ENCODE measurements around the gene MOV10. TPM values are rescaled to one million over a fixed set of nuclear protein-coding genes. Genes with fewer than 3 reads are reported as not detected.

Gene MOV10
- total and polyA plus RNA-seq, 9 of the 15 experiments (the other 6 are each of a cell fraction or from before 2014, with no cell fraction given), result 16.7 to 105 (median 49.5) TPM

DNA sequence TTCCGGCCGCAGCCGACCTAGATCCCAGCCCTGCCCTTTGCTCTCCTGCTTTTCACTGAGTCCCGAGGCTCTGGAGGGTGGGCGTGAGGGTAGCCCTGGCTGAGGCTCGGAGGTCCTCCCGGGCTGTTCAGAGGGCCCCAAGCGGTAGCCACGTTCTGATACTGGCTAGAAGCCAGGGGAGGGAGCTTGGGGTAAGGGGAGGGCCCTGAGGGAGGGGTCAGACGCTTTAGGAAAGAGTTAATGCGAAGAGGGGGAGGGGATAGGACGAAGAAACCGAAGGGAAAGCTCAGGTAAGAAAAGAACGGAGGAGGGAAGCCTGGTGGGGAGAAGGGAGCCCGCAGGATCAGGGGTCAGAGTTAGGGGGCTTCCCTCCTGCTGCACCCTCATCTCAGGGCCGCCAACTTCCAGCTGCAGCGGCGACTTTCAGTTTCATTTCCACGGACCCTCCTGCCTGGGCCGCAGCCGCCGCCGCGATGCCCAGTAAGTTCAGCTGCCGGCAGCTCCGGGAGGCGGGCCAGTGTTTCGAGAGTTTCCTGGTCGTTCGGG lies at the start of gene MOV10 (continued):
- TF ChIP-seq, protein P1, sequence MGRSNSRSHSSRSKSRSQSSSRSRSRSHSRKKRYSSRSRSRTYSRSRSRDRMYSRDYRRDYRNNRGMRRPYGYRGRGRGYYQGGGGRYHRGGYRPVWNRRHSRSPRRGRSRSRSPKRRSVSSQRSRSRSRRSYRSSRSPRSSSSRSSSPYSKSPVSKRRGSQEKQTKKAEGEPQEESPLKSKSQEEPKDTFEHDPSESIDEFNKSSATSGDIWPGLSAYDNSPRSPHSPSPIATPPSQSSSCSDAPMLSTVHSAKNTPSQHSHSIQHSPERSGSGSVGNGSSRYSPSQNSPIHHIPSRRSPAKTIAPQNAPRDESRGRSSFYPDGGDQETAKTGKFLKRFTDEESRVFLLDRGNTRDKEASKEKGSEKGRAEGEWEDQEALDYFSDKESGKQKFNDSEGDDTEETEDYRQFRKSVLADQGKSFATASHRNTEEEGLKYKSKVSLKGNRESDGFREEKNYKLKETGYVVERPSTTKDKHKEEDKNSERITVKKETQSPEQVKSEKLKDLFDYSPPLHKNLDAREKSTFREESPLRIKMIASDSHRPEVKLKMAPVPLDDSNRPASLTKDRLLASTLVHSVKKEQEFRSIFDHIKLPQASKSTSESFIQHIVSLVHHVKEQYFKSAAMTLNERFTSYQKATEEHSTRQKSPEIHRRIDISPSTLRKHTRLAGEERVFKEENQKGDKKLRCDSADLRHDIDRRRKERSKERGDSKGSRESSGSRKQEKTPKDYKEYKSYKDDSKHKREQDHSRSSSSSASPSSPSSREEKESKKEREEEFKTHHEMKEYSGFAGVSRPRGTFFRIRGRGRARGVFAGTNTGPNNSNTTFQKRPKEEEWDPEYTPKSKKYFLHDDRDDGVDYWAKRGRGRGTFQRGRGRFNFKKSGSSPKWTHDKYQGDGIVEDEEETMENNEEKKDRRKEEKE (IDR thresholded peaks at IDR 0.05; ENCODE audit: borderline replicate concordance in 1 of 2, control insufficient read depth in 1 of 2, low read depth in 2 of 2, low read length in 1 of 2), result 0 out of 4 replicates have a peak, but pooled peaks of 1 of the 2 experiments have one; percentile 7
- TF ChIP-seq, protein P2, sequence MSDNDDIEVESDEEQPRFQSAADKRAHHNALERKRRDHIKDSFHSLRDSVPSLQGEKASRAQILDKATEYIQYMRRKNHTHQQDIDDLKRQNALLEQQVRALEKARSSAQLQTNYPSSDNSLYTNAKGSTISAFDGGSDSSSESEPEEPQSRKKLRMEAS (CRISPR knock-in tag; IDR thresholded peaks at IDR 0.05), result peak; percentile 23; the same call in 1 of the 2 replicates
- TF ChIP-seq MEF2D (tag; conservative IDR thresholded peaks at IDR 0.05; ENCODE audit: low read depth) (no peak), SMARCA4 (IDR thresholded peaks at IDR 0.05) (peak; percentile 74), HNRNPLL (IDR thresholded peaks at IDR 0.05; ENCODE audit: low read depth, low read length, poor library complexity, severe bottlenecking) (no peak), BACH1 (tag; IDR thresholded peaks at IDR 0.05) (no peak), ZC3H11A (IDR thresholded peaks at IDR 0.05; ENCODE audit: low read depth, low read length) (no peak), HLTF (IDR thresholded peaks at IDR 0.05) (peak; percentile 74)
- TF ChIP-seq, protein P3, sequence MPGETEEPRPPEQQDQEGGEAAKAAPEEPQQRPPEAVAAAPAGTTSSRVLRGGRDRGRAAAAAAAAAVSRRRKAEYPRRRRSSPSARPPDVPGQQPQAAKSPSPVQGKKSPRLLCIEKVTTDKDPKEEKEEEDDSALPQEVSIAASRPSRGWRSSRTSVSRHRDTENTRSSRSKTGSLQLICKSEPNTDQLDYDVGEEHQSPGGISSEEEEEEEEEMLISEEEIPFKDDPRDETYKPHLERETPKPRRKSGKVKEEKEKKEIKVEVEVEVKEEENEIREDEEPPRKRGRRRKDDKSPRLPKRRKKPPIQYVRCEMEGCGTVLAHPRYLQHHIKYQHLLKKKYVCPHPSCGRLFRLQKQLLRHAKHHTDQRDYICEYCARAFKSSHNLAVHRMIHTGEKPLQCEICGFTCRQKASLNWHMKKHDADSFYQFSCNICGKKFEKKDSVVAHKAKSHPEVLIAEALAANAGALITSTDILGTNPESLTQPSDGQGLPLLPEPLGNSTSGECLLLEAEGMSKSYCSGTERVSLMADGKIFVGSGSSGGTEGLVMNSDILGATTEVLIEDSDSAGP (CRISPR knock-in tag; IDR thresholded peaks at IDR 0.05), result no peak
- TF ChIP-seq, protein P4, sequence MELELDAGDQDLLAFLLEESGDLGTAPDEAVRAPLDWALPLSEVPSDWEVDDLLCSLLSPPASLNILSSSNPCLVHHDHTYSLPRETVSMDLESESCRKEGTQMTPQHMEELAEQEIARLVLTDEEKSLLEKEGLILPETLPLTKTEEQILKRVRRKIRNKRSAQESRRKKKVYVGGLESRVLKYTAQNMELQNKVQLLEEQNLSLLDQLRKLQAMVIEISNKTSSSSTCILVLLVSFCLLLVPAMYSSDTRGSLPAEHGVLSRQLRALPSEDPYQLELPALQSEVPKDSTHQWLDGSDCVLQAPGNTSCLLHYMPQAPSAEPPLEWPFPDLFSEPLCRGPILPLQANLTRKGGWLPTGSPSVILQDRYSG (tag; conservative IDR thresholded peaks at IDR 0.05; ENCODE audit: low read depth), result no peak
- TF ChIP-seq, protein P5, sequence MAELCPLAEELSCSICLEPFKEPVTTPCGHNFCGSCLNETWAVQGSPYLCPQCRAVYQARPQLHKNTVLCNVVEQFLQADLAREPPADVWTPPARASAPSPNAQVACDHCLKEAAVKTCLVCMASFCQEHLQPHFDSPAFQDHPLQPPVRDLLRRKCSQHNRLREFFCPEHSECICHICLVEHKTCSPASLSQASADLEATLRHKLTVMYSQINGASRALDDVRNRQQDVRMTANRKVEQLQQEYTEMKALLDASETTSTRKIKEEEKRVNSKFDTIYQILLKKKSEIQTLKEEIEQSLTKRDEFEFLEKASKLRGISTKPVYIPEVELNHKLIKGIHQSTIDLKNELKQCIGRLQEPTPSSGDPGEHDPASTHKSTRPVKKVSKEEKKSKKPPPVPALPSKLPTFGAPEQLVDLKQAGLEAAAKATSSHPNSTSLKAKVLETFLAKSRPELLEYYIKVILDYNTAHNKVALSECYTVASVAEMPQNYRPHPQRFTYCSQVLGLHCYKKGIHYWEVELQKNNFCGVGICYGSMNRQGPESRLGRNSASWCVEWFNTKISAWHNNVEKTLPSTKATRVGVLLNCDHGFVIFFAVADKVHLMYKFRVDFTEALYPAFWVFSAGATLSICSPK (IDR thresholded peaks at IDR 0.05; ENCODE audit: borderline replicate concordance), result peak; percentile 77; the same call in 1 of the 2 replicates
- TF ChIP-seq, protein P6, sequence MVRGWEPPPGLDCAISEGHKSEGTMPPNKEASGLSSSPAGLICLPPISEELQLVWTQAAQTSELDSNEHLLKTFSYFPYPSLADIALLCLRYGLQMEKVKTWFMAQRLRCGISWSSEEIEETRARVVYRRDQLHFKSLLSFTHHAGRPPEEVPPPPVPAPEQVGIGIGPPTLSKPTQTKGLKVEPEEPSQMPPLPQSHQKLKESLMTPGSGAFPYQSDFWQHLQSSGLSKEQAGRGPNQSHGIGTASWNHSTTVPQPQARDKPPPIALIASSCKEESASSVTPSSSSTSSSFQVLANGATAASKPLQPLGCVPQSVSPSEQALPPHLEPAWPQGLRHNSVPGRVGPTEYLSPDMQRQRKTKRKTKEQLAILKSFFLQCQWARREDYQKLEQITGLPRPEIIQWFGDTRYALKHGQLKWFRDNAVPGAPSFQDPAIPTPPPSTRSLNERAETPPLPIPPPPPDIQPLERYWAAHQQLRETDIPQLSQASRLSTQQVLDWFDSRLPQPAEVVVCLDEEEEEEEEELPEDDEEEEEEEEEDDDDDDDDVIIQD (CRISPR knock-in tag; IDR thresholded peaks at IDR 0.05), result no peak
- TF ChIP-seq, protein P7, sequence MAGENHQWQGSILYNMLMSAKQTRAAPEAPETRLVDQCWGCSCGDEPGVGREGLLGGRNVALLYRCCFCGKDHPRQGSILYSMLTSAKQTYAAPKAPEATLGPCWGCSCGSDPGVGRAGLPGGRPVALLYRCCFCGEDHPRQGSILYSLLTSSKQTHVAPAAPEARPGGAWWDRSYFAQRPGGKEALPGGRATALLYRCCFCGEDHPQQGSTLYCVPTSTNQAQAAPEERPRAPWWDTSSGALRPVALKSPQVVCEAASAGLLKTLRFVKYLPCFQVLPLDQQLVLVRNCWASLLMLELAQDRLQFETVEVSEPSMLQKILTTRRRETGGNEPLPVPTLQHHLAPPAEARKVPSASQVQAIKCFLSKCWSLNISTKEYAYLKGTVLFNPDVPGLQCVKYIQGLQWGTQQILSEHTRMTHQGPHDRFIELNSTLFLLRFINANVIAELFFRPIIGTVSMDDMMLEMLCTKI (IDR thresholded peaks at IDR 0.05; ENCODE audit: partially characterized antibody), result no peak
